GM20431 (cell line): Measurements from ENCODE around the gene NXPH3.

ENCODE experiments used
- in situ Hi-C: fragments of 300-500 bp; cut with MseI, MboI; formaldehyde crosslinking; loops from one replicate; pipeline ENCODE4 v1.15.0; 2020; ENCODE audit warnings: low sequenced_read_pairs; ENCODE audit not compliant: unreplicated experiment

NXPH3 gene

DNA sequence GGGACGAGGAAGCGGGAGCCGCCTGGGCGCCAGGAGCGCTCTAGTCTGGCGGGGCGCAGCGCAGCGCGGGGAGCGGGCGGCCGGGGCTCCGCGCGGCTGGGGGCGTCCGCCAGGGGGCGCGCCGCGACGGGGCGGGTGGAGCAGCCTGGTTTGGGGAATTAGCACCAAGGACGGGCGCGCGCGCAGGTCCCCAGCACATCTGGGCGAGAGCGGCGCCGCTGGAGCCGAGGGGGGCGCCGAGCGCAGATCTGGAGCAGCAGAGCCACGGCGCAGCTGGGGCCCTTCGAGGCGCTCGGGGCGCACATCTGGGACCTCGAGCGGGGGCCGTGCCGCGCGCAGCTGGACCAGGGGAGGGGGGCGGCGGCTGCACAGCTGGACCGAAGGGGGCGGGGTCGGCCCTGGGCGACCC, at the start of gene NXPH3:
NXPH3 (plus strand) TSS at position 193 of the 409 bp plus-strand sequence. CDS start 349 bp downstream, outside the sequence.
- in situ Hi-C loops, result no loop called here

DNA sequence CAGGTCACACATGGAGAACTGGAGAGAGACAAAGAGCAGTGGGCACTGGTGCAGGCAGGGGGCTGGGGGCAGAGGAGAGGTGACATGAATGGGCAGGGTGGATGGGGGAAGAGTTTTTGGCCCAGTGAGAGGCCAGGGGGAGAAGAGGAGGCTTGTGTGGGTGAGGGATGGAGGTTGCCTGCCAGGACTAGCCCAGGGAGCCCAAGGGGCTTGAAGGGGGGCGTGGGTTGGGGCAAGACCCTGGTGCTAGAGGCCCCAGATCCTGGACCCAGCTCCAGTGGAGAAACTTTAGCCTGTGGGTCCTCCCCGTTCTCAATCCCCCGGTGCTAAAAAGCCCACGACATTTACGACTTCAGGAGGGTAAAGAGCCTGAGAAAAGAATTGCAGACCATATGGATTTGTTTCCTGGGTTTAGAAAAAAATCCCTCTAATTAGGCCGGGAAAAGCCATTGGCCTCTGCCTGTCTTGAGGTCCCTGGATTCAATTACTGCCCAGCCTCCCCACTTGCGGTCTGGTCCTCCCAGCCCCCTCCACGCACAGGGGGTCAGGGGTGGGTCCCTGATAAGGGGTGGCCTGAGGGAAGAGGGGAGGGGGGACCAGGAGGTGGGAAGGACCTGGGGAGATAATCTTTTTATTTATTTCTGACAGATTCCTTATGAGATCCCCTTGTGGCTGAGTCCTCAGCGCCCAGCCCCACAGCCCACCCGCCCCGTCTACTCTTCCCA, 47.6 kb upstream of the NXPH3 start:
- in situ Hi-C loops, result no loop called here

- in situ Hi-C loops, result no loop called here
Observed at GRCh38 chr17:49528966-49529365, 46.7 kb upstream of the NXPH3 start.

DNA sequence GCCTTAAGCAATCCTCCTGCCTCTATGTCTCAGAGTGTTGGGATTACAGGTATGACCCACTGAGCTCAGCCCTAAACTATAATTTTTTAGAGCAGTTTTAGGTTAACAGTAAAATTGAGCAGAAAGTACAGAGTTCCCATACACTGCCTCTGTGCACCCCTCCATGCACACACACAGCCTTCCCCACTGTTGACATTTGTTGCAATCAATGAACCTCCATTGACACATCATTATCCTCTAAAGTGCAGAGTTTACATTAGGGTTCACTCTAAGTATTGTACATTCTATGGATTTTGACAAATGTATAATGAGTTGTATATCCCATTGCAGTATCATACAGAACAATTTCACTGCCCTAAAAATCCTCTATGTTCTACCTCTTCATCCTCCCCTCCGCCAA, 45.6 kb upstream of the NXPH3 start:
- in situ Hi-C loops, result no loop called here

DNA sequence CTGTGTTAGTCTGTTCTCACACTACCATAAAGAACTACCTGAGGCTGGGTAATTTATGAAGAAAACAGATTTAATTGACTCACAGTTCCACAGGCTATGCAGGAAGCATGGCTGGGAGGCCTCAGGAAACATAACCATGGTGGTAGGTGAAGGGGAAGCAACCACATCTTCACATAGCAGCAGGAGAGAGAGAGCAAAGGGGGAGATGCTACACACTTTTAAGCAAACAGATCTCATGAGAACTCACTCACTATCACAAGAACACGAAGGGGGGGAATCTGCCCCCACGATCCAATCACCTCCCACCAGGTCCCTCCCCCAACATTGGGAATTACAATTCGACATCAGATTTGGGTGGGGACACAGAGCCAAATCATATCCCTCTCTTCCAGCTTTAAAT, 31.8 kb upstream of the NXPH3 start:
- in situ Hi-C loops, result no loop called here

GRCh38 chr17:49545007-49545660, 30.5 kb upstream of the NXPH3 start:
- in situ Hi-C loops, result no loop called here

- in situ Hi-C loops, result no loop called here
Observed at GRCh38 chr17:49545806-49546545, 29.7 kb upstream of the NXPH3 start.

DNA sequence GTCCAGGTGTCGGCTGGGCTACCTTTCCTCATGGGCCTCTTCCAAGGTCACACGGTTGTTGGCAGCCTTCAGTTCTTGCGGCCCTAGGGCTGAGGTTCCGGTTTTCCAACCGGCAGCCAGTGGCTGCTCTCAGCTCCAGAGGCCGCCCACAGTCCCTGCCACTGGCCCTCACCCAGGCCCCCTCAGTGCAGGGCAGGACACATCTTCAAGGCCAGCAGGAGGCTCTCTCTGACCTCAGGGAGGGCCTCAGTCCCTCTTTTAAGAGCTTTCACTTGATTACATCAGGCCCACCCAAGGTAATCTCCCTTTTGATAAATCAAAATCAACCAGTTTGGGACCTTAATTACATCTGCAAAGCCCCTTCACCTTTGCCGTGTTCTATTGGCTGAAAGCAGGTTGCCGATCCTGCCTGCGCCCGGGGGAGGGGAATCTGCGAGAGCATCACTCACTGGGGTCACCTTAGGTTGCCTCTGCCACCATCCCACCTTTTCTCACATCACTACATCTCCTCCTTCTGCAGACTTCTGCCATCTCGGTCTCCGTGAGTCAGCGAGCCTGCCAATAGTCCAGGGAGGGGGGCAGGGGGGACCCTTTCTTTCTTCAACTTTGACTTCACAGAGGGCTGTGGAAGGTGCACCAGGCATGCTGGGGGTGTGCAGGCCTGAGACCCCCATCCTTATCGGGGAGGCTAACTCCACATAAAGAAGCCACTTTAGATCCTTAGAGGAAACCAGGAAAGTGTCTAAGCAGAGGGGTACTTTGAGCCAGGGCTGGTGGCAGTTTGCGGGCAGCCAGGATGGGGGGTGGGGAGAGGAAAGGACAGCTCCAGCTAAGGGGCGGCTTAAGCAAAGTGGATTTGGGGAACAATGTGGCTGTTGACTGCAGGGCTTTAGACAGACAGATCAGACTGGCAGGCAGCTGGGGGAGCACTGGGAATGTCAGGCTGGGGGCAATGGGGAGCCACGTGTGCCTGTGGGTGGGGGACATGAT, 28.8 kb upstream of the NXPH3 start:
- in situ Hi-C loops, result no loop called here

DNA sequence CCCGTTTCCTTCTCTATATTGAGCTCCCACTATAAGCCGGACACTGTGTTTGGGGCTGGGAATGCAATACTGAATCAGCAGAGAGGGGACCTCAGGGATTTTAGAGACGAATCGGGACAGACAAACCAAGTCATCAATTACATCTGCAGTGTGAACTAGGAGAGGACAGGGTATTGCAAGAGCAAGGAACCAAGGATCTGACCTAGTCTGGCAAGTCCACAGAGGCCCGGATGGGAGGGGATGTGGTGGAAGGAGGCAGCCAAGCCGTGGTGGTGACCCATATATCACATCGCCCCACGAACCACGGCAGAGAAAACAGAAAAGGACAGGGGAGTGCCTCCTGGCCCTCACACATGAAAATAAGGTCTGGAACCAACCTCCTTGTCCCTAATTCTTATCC, 28.1 kb upstream of the NXPH3 start:
- in situ Hi-C loops, result no loop called here

GRCh38 chr17:49548051-49548505, 27.6 kb upstream of the NXPH3 start:
- in situ Hi-C loops, result no loop called here

- in situ Hi-C loops, result no loop called here
Observed at GRCh38 chr17:49548506-49549310, 27.0 kb upstream of the NXPH3 start.

- in situ Hi-C loops, result no loop called here
Observed at GRCh38 chr17:49549311-49549605, 26.4 kb upstream of the NXPH3 start.

GRCh38 chr17:49549691-49550678, 25.7 kb upstream of the NXPH3 start:
- in situ Hi-C loops, result loop anchor here (10.0 to 25.0 kb wide), 4 partner anchors 55 to 437 kb away; partner anchors contain the start of genes DLX3 and NGFR

DNA sequence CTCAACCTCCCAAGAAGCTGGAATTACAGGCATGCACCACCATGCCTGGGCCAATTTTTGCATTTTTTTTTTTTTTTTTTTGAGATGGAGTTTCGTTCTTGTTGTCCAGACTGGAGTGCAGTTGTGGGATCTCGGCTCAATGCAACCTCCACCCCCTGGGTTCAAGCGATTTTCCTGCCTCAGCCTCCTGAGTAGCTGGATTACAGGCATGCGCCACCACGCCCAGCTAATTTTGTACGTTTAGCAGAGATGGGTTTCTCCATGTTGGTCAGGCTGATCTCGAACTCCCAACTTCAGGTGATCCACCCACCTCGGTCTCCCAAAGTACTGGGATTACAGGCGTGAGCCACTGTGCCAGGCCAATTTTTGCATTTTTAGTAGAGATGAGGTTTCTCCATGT, 24.9 kb upstream of the NXPH3 start:
- in situ Hi-C loops, result loop anchor here (10.0 to 25.0 kb wide), 4 partner anchors 56 to 437 kb away; partner anchors contain the start of genes DLX3 and NGFR

DNA sequence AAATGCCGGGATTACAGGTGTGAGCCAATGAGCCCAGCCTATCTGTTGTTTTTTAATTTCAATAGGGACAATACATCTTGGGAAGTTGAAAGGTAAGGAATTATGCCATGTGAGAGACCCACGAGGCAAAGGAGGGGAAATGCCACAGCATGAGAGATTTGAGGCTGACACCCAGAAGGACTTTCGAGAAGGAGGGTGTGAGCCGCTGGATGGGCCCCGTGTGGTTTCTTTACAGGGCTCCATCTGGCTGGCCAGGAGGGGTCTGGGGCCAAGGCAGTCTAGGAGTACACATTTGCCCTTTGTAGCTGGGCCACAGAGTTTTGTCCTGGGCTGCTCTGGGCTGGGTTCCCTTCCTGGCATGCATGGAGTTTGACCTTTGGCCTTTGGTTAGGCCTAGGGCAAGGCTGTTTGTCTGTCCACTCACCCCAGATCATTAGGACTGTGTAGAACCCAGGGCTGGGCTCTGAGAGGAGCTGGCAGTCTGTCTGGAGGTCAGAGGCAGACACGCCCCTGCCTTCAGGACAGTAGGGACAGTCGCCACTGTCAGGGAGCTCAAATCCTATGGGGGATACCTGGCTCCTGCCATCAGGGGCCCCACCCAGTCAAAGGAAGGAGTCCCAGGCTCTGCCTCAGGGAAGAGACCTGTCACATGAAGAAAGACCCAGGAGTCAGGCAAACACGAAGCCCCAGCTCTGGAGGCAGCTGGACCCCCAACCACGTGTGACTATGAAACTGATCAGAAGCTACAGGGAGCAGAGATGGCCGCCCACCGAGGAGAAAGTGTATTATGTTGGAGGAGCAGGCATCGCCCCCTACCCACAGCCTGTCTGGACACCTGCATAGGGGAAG, 24.2 kb upstream of the NXPH3 start:
- in situ Hi-C loops, result loop anchor here (10.0 to 25.0 kb wide), 4 partner anchors 57 to 436 kb away; partner anchors contain the start of genes DLX3 and NGFR

GRCh38 chr17:49552070-49552751, 23.5 kb upstream of the NXPH3 start:
- in situ Hi-C loops, result loop anchor here (10.0 to 25.0 kb wide), 4 partner anchors 57 to 435 kb away; partner anchors contain the start of genes DLX3 and NGFR
